A549 (cell line): Measurements from ENCODE around the gene HOXB1. TPM values are rescaled to one million over a fixed set of nuclear protein-coding genes. Genes with fewer than 3 reads are reported as not detected.
A peak's percentile ranks its signal among the peaks of the same experiment; 100 is the strongest.

Source experiments
- ATAC-seq, 2 experiments: fragments of 200-7000 bp in 1 of 2; fragments of >200 bp in 1 of 2; cut with Nextera tagmentation in 1 of 2; cut with Tn5 transposase in 1 of 2; 3 replicates each; pipeline versions ENCODE4 v1.8.0 to v1.9.1; 2018 to 2020; ENCODE audit warnings: mild to moderate bottlenecking in 1 of 2, moderate library complexity in 1 of 2
- CTCF ChIA-PET: fragments of 300-600 bp; sonication (Branson Sonifier 250); formaldehyde crosslinking; extraction: SDS; loops from one replicate; lab custom pipeline; 2021; ENCODE audit warnings: antibody characterized with exemption, inconsistent platforms; lab: Yijun Ruan, JAX
- POLR2A ChIA-PET: fragments of 350-600 bp; formaldehyde crosslinking; extraction: SDS; loops from one replicate; lab custom pipeline; 2021; ENCODE audit warnings: antibody characterized with exemption, inconsistent platforms; lab: Yijun Ruan, JAX
- DNase-seq, 2 experiments: peaks; one replicate each; pipeline versions ENCODE4 v3.0.0 to v3.0.0-alpha.2; 2011 to 2016; ENCODE audit warnings: low read depth in 1 of 2, low spot score in 1 of 2
- FAIRE-seq: peaks from 2 replicates; lab custom pipeline; 2011; peaks lifted over from hg19 to GRCh38; lab: Jason Lieb, UNC
- H3K27ac ChIP-seq, 2 experiments: fragments of >200 bp; sonication (Bioruptor Twin); formaldehyde crosslinking; 3 replicates each; pipeline ENCODE4 v1.5.1; 2016 to 2017
- H3K4me1 ChIP-seq: fragments of >200 bp; sonication (Bioruptor Twin); formaldehyde crosslinking; 3 replicates; pipeline ENCODE4 v1.6.1; 2016
- H3K4me2 ChIP-seq: fragments of >200 bp; sonication (Bioruptor Twin); formaldehyde crosslinking; 3 replicates; pipeline ENCODE4 v1.6.1; 2016
- H3K4me3 ChIP-seq: fragments of >200 bp; sonication (Bioruptor Twin); formaldehyde crosslinking; 3 replicates; pipeline ENCODE4 v1.5.1; 2016
- H3K9me3 ChIP-seq: fragments of >200 bp; sonication (Bioruptor Twin); formaldehyde crosslinking; 3 replicates; pipeline ENCODE4 v1.6.1; 2016
- CBX2 ChIP-seq: fragments of 200-600 bp; sonication (generic); IDR thresholded peaks from 2 replicates; pipeline ENCODE4 v1.6.1; 2016; ENCODE audit warnings: low read depth, mild to moderate bottlenecking, borderline replicate concordance
- CBX8 ChIP-seq: fragments of 200-600 bp; sonication (generic); IDR thresholded peaks from 2 replicates; pipeline ENCODE4 v1.6.1; 2016
- CEBPB ChIP-seq, 2 experiments: fragments of >200 bp in 1 of 2; sonication (Bioruptor Twin) in 1 of 2; formaldehyde crosslinking in 1 of 2; IDR thresholded peaks; 2 replicates each; pipeline ENCODE4 v1.6.1; 2012 to 2016
- CTCF ChIP-seq: fragments of >200 bp; sonication (Bioruptor Twin); formaldehyde crosslinking; IDR thresholded peaks from 3 replicates; pipeline ENCODE4 v1.5.1; 2016
- EHF ChIP-seq: fragments of 250-450 bp; sonication (Bioruptor Pico); IDR thresholded peaks from 2 replicates; pipeline ENCODE4 v1.5.0; 2020; ENCODE audit warnings: mild to moderate bottlenecking
- EP300 ChIP-seq, 2 experiments: fragments of >200 bp; sonication (Bioruptor Twin); formaldehyde crosslinking; IDR thresholded peaks; 2 replicates in 1 of 2; 3 replicates in 1 of 2; pipeline ENCODE4 v1.6.1; 2016 to 2017
- ESRRA ChIP-seq: fragments of 150-350 bp; IDR thresholded peaks from 2 replicates; pipeline ENCODE4 v1.6.1; 2014; ENCODE audit warnings: mild to moderate bottlenecking, low read length, borderline replicate concordance
- FOSL2 ChIP-seq, 2 experiments: fragments of 450-650 bp in 1 of 2; fragments of >200 bp in 1 of 2; sonication (Bioruptor Twin) in 1 of 2; formaldehyde crosslinking; IDR thresholded peaks; 2 replicates each; pipeline versions ENCODE4 v1.5.0 to v1.6.1; 2016 to 2020; ENCODE audit warnings: mild to moderate bottlenecking in 1 of 2, moderate library complexity in 1 of 2
- GATA3 ChIP-seq: IDR thresholded peaks from 2 replicates; pipeline ENCODE4 v1.6.1; 2012; ENCODE audit warnings: borderline replicate concordance
- HOXA7 ChIP-seq: fragments of 250-450 bp; sonication (Bioruptor Pico); IDR thresholded peaks from 2 replicates; pipeline ENCODE4 v1.5.0; 2020; ENCODE audit warnings: mild to moderate bottlenecking, moderate library complexity
- JUN ChIP-seq, 2 experiments: fragments of >200 bp; sonication (Bioruptor Twin); formaldehyde crosslinking; IDR thresholded peaks; 2 replicates in 1 of 2; 3 replicates in 1 of 2; pipeline ENCODE4 v1.6.1; 2016 to 2017
- JUNB ChIP-seq: fragments of >200 bp; sonication (Bioruptor Twin); formaldehyde crosslinking; IDR thresholded peaks from 2 replicates; pipeline ENCODE4 v1.6.1; 2016
- KDM5A ChIP-seq: fragments of 200-600 bp; sonication (generic); IDR thresholded peaks from 2 replicates; pipeline ENCODE4 v1.6.1; 2016; ENCODE audit warnings: antibody characterized with exemption, mild to moderate bottlenecking
- MAZ ChIP-seq: fragments of 150-350 bp; IDR thresholded peaks from 2 replicates; pipeline ENCODE4 v1.6.1; 2014; ENCODE audit warnings: antibody characterized with exemption, low read depth, low read length, borderline replicate concordance
- MYC ChIP-seq: IDR thresholded peaks from 2 replicates; pipeline ENCODE4 v1.6.1; 2012; ENCODE audit warnings: mild to moderate bottlenecking, inconsistent platforms, low read length, improper control_type of control experiment, borderline replicate concordance
- NFE2L2 ChIP-seq: fragments of 150-350 bp; conservative IDR thresholded peaks from 2 replicates; pipeline ENCODE4 v1.6.1; 2014; ENCODE audit warnings: low read length
- NR3C1 ChIP-seq: fragments of >200 bp; sonication (Bioruptor Twin); formaldehyde crosslinking; IDR thresholded peaks from 3 replicates; pipeline ENCODE4 v1.6.1; 2017
- RAD21 ChIP-seq, 2 experiments: fragments of >200 bp in 1 of 2; sonication (Bioruptor Twin) in 1 of 2; formaldehyde crosslinking in 1 of 2; IDR thresholded peaks in 1 of 2; conservative IDR thresholded peaks in 1 of 2; 2 replicates in 1 of 2; 3 replicates in 1 of 2; pipeline ENCODE4 v1.6.1; 2012 to 2018; ENCODE audit warnings: inconsistent platforms in 1 of 2
- REST ChIP-seq: fragments of 200-600 bp; sonication (generic); IDR thresholded peaks from 2 replicates; pipeline ENCODE4 v1.6.1; 2016; ENCODE audit warnings: antibody characterized with exemption, mild to moderate bottlenecking, moderate library complexity
- RFX5 ChIP-seq: fragments of 450-650 bp; IDR thresholded peaks from 2 replicates; pipeline ENCODE4 v1.7.1; 2014; ENCODE audit warnings: antibody characterized with exemption, mild to moderate bottlenecking, moderate library complexity
- TFCP2L1 ChIP-seq: fragments of 250-450 bp; sonication (Bioruptor Pico); IDR thresholded peaks from 2 replicates; pipeline ENCODE4 v1.5.0; 2021; ENCODE audit warnings: mild to moderate bottlenecking
- TP53 ChIP-seq: fragments of 250-450 bp; sonication (Bioruptor Pico); IDR thresholded peaks from 2 replicates; pipeline ENCODE4 v1.5.0; 2021; ENCODE audit warnings: mild to moderate bottlenecking, moderate library complexity
- ZFP36 ChIP-seq: fragments of 450-650 bp; IDR thresholded peaks from 2 replicates; pipeline ENCODE4 v1.6.1; 2014; ENCODE audit warnings: borderline replicate concordance; ENCODE audit not compliant: partially characterized antibody
- ZSCAN20 ChIP-seq: fragments of 250-450 bp; sonication (Bioruptor Pico); IDR thresholded peaks from 2 replicates; pipeline ENCODE4 v1.8.0; 2022; ENCODE audit warnings: mild to moderate bottlenecking, moderate library complexity
- WGBS: methylation state at CpG from one replicate; pipeline ENCODE4 v1.1.6; 2017; ENCODE audit errors: missing lambda C conversion rate; 5-methylcytosine and 5-hydroxymethylcytosine counted together
- polyA plus RNA-seq, 4 experiments: library from polyadenylated mRNA; depleted of rRNA in 3 of 4; stranded (reverse); fragments of >200 nt; fragmentation: RNase III in 1 of 4; extraction: RNeasy Plus Mini Kit Qiagen cat#74134 plus additional on column Dnase treatment in 1 of 4; gene quantifications; 2 replicates in 3 of 4; 3 replicates in 1 of 4; pipeline ENCODE4 v1.2.3, GENCODE V29; 2011 to 2017
- TF ChIP-seq, protein P1 (sequence below): IDR thresholded peaks from 2 replicates; pipeline ENCODE4 v1.6.1; 2012

The HOXB1 gene
- polyA plus RNA-seq, 2 of the 4 experiments (the other 2 are of a cell fraction) = not detected

DNA sequence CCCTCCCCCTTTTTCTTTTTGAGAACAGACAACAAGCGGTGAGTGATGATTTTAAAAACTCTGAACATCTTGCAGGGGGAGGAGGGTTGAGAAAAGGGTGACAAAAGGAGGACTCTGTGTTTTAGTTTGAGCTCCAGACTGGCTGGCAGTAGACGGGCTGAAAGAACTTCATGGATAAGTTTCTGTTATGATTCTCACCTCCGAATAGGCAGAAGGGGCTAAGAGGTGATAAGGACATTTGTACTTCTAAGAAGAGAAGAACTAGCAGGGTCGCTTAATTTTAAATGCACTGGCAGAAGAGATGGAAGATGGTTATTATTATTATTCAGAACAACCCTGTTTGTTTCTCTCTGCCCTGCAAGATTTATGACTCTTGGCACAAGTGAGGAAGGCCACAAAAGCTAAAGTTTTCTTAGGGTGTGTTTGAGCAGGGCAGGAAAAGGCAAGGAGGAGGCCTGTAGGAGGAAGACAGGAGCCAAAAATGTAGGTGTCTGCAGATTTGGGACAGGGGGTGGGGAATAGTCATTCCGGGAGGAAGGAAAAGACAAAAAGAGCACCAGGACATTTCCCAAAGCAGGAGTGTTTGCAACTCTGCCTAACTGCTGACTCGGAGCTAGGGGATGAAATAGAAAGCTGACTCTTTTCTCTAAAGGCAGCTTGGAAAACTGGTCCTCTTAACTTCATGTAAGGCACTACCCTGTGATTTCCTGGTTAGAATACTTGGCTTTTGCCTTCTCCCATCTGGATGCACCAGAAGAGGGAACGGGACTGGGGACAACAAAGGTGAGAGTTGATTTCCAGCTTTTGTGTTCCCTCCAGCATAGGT lies 26.0 kb upstream of the HOXB1 start (continued):
- TF ChIP-seq ZFP36 (no peak), JUNB (no peak), ESRRA (no peak), NR3C1 (no peak), CBX8 (no peak), ZSCAN20 (no peak), HOXA7 (no peak)
- TF ChIP-seq, protein P1, sequence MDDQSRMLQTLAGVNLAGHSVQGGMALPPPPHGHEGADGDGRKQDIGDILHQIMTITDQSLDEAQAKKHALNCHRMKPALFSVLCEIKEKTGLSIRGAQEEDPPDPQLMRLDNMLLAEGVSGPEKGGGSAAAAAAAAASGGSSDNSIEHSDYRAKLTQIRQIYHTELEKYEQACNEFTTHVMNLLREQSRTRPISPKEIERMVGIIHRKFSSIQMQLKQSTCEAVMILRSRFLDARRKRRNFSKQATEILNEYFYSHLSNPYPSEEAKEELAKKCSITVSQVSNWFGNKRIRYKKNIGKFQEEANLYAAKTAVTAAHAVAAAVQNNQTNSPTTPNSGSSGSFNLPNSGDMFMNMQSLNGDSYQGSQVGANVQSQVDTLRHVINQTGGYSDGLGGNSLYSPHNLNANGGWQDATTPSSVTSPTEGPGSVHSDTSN = no peak

GRCh38 chr17:48556229-48556575 lies 25.4 kb upstream of the HOXB1 start:
- Histone ChIP-seq H3K4me2 (peak overlapping the region; percentile 89), H3K4me3 (peak overlapping the region; percentile 60), H3K27ac (peak overlapping the region; percentile 97), H3K9me3 (no peaks in the 10 kb centered on the region), H3K4me1 (peaks cover 32% of the 10 kb centered on the region)
- ChIA-PET POLR2A (interaction anchor here (0.7 to 2.0 kb wide), 4 partner anchors 13 to 454 kb away, joined by 3 to 10 read pairs (median 4); partner anchors contain the start of gene HOXB9), CTCF (interaction anchor here (0.7 to 3.0 kb wide), 9 partner anchors 36 to 341 kb away, joined by 3 to 11 read pairs (median 4); partner anchors contain the start of gene HOXB5)
- no peak for FAIRE-seq
- DNase-seq = no peak
- WGBS = 51% methylated on average over 5 of the region's 5 CpGs
- no peak for ATAC-seq
- TF ChIP-seq ESRRA (no peak), KDM5A (no peak), CEBPB (IDR thresholded peaks at IDR 0.05) (no peak), REST (no peak), MAZ (no peak), RFX5 (no peak), GATA3 (no peak), CTCF (no peak), TFCP2L1 (CRISPR knock-in tag) (no peak), TP53 (CRISPR knock-in tag) (no peak), RAD21 (conservative IDR thresholded peaks at IDR 0.05 in 1 of 2, IDR thresholded peaks at IDR 0.05 in 1 of 2) (no peak), ZFP36 (no peak), NFE2L2 (no peak), EP300 (IDR thresholded peaks at IDR 0.05) (no peak), JUN (IDR thresholded peaks at IDR 0.05) (no peak), FOSL2 (IDR thresholded peaks at IDR 0.05) (no peak), FOSL2 (CRISPR knock-in tag; IDR thresholded peaks at IDR 0.05) (no peak), CBX2 (no peak), EHF (CRISPR knock-in tag) (no peak), MYC (no peak)
